Testis (tissue), 5 donors: ENCODE results near the gene OR2M3. TPM values are rescaled to one million over a fixed set of nuclear protein-coding genes. Genes with fewer than 3 reads are reported as not detected.

Source experiments
- DNase-seq: peaks from one replicate; pipeline ENCODE4 v3.0.0-alpha.2; 2019
- H3K27ac ChIP-seq, 2 donors: fragments of 200-600 bp; sonication (generic); one replicate each; pipeline ENCODE4 v1.5.1; 2019
- H3K27me3 ChIP-seq: fragments of 200-600 bp; sonication (generic); one replicate; pipeline ENCODE4 v1.5.1; 2019
- H3K36me3 ChIP-seq: fragments of 200-600 bp; sonication (generic); one replicate; pipeline ENCODE4 v1.5.1; 2017; ENCODE audit warnings: low read depth; ENCODE audit errors: missing control alignments
- H3K4me1 ChIP-seq: fragments of 200-600 bp; sonication (generic); one replicate; pipeline ENCODE4 v1.5.1; 2019
- H3K4me3 ChIP-seq, 2 donors: fragments of 200-600 bp; sonication (generic); one replicate each; pipeline ENCODE4 v1.5.1; 2017 to 2019
- H3K9me3 ChIP-seq: fragments of 200-600 bp; sonication (generic); one replicate; pipeline ENCODE4 v1.5.1; 2017
- POLR2A ChIP-seq: fragments of 450-650 bp; IDR thresholded peaks from one replicate; pipeline ENCODE4 v1.6.1; 2017; ENCODE audit warnings: antibody characterized with exemption, mild to moderate bottlenecking, moderate library complexity
- WGBS, 2 donors: methylation state at CpG; one replicate each; pipeline ENCODE4 v1.1.5; 2018; 5-methylcytosine and 5-hydroxymethylcytosine counted together
- intact Hi-C: fragments of 100-400 bp; cut with DNase I; formaldehyde crosslinking; loops from one replicate; pipeline ENCODE4 v1.15.1; 2023; ENCODE audit warnings: low total_unique reads
- long read RNA-seq, 2 donors: transcript quantifications; one replicate each; lab custom pipeline, GENCODE V29; 2026
- polyA plus RNA-seq: library from polyadenylated mRNA; stranded (reverse); fragments of 350-450 nt; fragmentation: Illumina TruSeq; extraction: RNeasy Lipid Tissue Mini Kit (QIAGEN cat#74804); gene quantifications from one replicate; pipeline ENCODE4 v1.2.3, GENCODE V29; 2014; ENCODE audit warnings: low read depth, low replicate concordance; ENCODE audit not compliant: insufficient read depth
- total RNA-seq, 2 donors: library from RNA; depleted of rRNA; stranded (reverse); fragments of >200 nt; gene quantifications; one replicate each; pipeline ENCODE4 v1.2.3, GENCODE V29; 2016
- TF ChIP-seq, protein P1 (sequence below), 3 experiments: fragments of 450-650 bp in 2 of 3; fragments of 200-600 bp in 1 of 3; sonication (generic) in 1 of 3; IDR thresholded peaks; one replicate each; pipeline ENCODE4 v1.5.1; 2016 to 2019; ENCODE audit warnings: antibody characterized with exemption in 3 of 3, mild to moderate bottlenecking in 2 of 3, moderate library complexity in 1 of 3

OR2M3 gene, protein sequence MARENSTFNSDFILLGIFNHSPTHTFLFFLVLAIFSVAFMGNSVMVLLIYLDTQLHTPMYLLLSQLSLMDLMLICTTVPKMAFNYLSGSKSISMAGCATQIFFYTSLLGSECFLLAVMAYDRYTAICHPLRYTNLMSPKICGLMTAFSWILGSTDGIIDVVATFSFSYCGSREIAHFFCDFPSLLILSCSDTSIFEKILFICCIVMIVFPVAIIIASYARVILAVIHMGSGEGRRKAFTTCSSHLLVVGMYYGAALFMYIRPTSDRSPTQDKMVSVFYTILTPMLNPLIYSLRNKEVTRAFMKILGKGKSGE
- total RNA-seq (under 1 TPM; 0.19 to 0.24 TPM), polyA plus RNA-seq (0.11 TPM)
- long read RNA-seq, donor 1, partial matches to known transcripts = 0 of 1 reads
- long read RNA-seq, donor 1, other reads (novel, unspliced or antisense) = 0 of 1 reads
- long read RNA-seq, donor 2 = 0 reads

DNA sequence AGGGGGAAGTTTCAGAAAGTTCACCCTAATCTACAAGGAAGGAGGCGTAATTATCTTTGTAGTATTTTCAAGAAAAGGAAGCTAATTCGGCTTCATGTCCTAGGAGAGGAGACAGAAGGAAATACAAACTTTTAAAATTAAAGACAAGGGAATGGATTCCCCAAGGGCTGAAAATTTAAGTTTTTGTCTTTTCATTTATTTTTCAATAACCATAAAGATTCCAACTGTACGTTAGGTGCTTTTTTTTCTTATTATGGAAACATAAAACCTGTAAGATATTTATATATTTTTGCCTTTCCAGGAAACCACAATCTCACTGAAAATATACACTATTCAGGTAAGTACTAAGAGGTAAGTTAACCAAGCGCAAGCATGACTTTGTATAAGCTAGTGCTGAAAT, at the start of gene OR2M3:
Gene OR2M3, plus strand, starts transcription at position 301 of the 400 bp plus-strand sequence. CDS start 5,803 bp downstream, outside the sequence.
- Histone ChIP-seq H3K4me1 (no peaks in the 10 kb centered on the region), H3K27ac (no peak within 1 kb of the TSS), H3K9me3 (no peaks in the 10 kb centered on the region), H3K36me3 (no peaks in the 10 kb centered on the region), H3K4me3 (no peak within 1 kb of the TSS), H3K27me3 (no peaks in the 10 kb centered on the region)
- intact Hi-C loops = no loop called here
- no peak for TF ChIP-seq POLR2A
- TF ChIP-seq, protein P1, sequence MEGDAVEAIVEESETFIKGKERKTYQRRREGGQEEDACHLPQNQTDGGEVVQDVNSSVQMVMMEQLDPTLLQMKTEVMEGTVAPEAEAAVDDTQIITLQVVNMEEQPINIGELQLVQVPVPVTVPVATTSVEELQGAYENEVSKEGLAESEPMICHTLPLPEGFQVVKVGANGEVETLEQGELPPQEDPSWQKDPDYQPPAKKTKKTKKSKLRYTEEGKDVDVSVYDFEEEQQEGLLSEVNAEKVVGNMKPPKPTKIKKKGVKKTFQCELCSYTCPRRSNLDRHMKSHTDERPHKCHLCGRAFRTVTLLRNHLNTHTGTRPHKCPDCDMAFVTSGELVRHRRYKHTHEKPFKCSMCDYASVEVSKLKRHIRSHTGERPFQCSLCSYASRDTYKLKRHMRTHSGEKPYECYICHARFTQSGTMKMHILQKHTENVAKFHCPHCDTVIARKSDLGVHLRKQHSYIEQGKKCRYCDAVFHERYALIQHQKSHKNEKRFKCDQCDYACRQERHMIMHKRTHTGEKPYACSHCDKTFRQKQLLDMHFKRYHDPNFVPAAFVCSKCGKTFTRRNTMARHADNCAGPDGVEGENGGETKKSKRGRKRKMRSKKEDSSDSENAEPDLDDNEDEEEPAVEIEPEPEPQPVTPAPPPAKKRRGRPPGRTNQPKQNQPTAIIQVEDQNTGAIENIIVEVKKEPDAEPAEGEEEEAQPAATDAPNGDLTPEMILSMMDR (IDR thresholded peaks at IDR 0.05) = no peak
- 57 to 60% methylated on average over 4 of the region's 4 CpGs for WGBS, 2 donors
- DNase-seq = no peak

DNA sequence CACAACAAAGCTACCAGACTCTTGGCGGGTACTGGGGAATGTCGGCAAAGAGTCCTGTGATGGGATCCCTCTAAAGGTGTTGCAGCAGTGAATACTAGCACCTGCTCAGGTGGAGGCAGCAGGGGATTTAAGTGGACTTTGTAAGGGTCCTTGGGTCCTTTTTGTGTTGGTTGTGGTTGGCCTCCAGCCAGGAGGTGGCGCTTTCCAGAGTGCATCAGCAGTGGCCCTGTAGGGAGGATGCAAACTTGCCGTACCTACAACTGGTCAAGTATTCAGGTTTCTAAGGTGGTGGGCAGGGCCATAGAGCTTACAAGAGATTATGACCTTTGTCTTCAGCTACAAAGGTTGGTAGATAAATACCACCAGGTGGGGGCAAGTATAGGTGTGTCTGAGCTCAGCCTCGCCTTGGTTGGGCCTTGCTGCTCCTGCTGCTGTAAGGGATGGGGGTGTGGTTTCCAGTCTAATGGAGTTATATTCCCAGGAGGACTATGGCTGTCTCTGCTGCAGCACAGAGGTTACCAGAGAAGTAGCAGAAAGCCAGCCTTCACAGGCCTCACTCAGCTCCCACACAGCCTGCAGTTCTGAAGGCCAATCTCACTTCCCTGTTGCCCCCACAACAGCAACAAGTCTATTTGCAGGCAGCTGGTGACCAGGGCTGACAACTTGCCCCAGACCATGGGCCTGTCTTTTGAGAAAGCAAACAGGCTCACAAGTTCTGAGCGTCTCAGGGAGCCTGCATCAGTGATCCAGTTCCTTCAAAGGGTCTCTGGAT, 44.8 kb upstream of the OR2M3 start:
- intact Hi-C loops = no loop called here
- WGBS, 2 donors = 80 to 87% methylated on average over 4 to 6 of the region's 6 CpGs
- H3K9me3 ChIP-seq = no peaks in the 10 kb centered on the region

DNA sequence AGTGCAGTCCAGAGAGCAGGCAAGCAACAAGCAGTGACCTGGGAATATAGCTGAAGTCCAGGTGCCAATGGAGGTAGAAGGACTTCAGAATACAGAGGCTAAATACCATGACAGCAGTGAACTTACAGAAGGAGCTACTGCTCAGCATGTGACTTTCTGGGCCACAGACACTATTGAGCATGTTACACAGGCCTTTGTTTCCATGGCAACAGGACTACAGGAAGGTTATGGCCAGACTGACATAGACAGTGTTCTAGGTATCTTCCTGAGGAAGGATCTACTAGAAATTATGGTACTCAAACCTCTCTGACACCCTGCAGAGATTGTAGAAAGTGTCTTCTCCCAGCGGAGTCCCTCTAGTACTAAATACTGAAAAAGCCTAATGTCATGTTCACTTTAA, 41.1 kb upstream of the OR2M3 start:
- Histone ChIP-seq H3K36me3 (no peaks in the 10 kb centered on the region), H3K27me3 (no peaks in the 10 kb centered on the region), H3K27ac (no peak overlapping the region), H3K9me3 (no peaks in the 10 kb centered on the region), H3K4me1 (no peaks in the 10 kb centered on the region), H3K4me3 (no peak overlapping the region)
- TF ChIP-seq, protein P1 (IDR thresholded peaks at IDR 0.05) = no peak
- no peak for TF ChIP-seq POLR2A
- 69 to 81% methylated on average over 1 of the region's 1 CpG for WGBS, 2 donors
- DNase-seq = no peak
- intact Hi-C loops = no loop called here

More for the DNA sequence above, 44.8 kb upstream of the OR2M3 start:
- DNase-seq = no peak
- H3K36me3 ChIP-seq = no peaks in the 10 kb centered on the region
- no peaks in the 10 kb centered on the region for H3K27me3 ChIP-seq
- H3K4me3 ChIP-seq = no peak overlapping the region
- no peak overlapping the region for H3K27ac ChIP-seq
- H3K4me1 ChIP-seq = no peaks in the 10 kb centered on the region
- TF ChIP-seq, protein P1 (IDR thresholded peaks at IDR 0.05) = no peak
- no peak for TF ChIP-seq POLR2A

DNA sequence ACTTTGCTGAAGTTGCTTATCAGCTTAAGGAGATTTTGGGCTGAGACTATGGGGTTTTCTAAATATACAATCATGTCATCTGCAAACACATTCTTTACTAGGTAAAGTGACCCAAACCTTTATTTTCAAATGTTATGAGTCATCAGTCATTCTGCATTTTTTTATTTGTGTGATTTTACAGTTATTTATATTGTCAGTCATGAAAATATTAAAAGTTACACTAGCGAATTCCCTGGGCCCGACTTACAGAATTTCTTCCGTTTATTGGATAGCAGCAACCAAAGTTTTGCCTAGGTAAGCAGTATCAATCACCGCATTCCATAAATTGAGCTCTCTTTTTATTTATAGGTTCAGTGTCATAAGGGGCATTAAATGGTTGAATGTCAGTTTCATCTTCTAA, 38.3 kb upstream of the OR2M3 start:
- Histone ChIP-seq H3K27ac (no peak overlapping the region), H3K4me3 (no peak overlapping the region), H3K36me3 (no peaks in the 10 kb centered on the region), H3K4me1 (no peaks in the 10 kb centered on the region), H3K27me3 (no peaks in the 10 kb centered on the region), H3K9me3 (no peaks in the 10 kb centered on the region)
- intact Hi-C loops = no loop called here
- TF ChIP-seq, protein P1 (IDR thresholded peaks at IDR 0.05) = no peak
- TF ChIP-seq POLR2A = no peak
- WGBS, 2 donors = 91 to 92% methylated on average over 4 of the region's 4 CpGs
- no peak for DNase-seq
